K562 (cell line): ENCODE data around the gene HSPA6. TPM values are rescaled to one million over a fixed set of nuclear protein-coding genes. Genes with fewer than 3 reads are reported as not detected.

Experiments used
- ATF7 ChIP-seq: fragments of 450-650 bp; IDR thresholded peaks from 2 replicates; pipeline ENCODE4 v1.7.1; 2014; ENCODE audit warnings: mild to moderate bottlenecking, moderate library complexity
- BRD9 ChIP-seq: fragments of 450-650 bp; IDR thresholded peaks from 2 replicates; pipeline ENCODE4 v1.6.1; 2018; ENCODE audit warnings: low read depth; ENCODE audit not compliant: partially characterized antibody
- CREB5 ChIP-seq: fragments of 250-450 bp; sonication (Bioruptor Pico); IDR thresholded peaks from 2 replicates; pipeline ENCODE4 v1.5.0; 2020; ENCODE audit warnings: mild to moderate bottlenecking
- CSDE1 ChIP-seq, 2 experiments: fragments of 450-650 bp; IDR thresholded peaks; 2 replicates each; pipeline ENCODE4 v1.6.1; 2016; ENCODE audit warnings: mild to moderate bottlenecking in 1 of 2
- CXXC5 ChIP-seq: fragments of 250-450 bp; sonication (Bioruptor Pico); IDR thresholded peaks from 2 replicates; pipeline ENCODE4 v1.8.0; 2022; ENCODE audit warnings: inconsistent platforms, mild to moderate bottlenecking, moderate library complexity
- KAT8 ChIP-seq: fragments of 450-650 bp; IDR thresholded peaks from 2 replicates; pipeline ENCODE4 v1.6.1; 2016; ENCODE audit warnings: low read depth, mild to moderate bottlenecking
- LEF1 ChIP-seq: fragments of 450-650 bp; IDR thresholded peaks from 2 replicates; pipeline ENCODE4 v1.6.1; 2016; ENCODE audit warnings: mild to moderate bottlenecking
- MXI1 ChIP-seq: IDR thresholded peaks from 2 replicates; pipeline ENCODE4 v1.6.1; 2011; ENCODE audit warnings: low read depth, mild to moderate bottlenecking, improper control_type of control experiment, low read length
- RAD21 ChIP-seq, 2 experiments: fragments of 250-450 bp in 1 of 2; fragments of 450-650 bp in 1 of 2; sonication (Bioruptor Pico) in 1 of 2; formaldehyde crosslinking in 1 of 2; IDR thresholded peaks in 1 of 2; conservative IDR thresholded peaks in 1 of 2; 2 replicates each; pipeline versions ENCODE4 v1.4.0 to v1.8.0; 2020 to 2022; ENCODE audit warnings: mild to moderate bottlenecking in 2 of 2, moderate library complexity in 1 of 2
- SMC3 ChIP-seq: conservative IDR thresholded peaks from 2 replicates; pipeline ENCODE4 v1.6.1; 2011; ENCODE audit warnings: low read depth, low read length, improper control_type of control experiment; ENCODE audit not compliant: insufficient read depth
- ZNF830 ChIP-seq: fragments of 250-450 bp; sonication (Bioruptor Pico); IDR thresholded peaks from 2 replicates; pipeline ENCODE4 v1.5.0; 2021; ENCODE audit warnings: mild to moderate bottlenecking
- ZZZ3 ChIP-seq: fragments of 450-650 bp; IDR thresholded peaks from 2 replicates; pipeline ENCODE4 v1.6.1; 2016; ENCODE audit warnings: antibody characterized with exemption, mild to moderate bottlenecking, moderate library complexity
- polyA plus RNA-seq, 8 experiments: library from polyadenylated mRNA; depleted of rRNA in 4 of 8; stranded (reverse) in 5 of 8; unstranded in 3 of 8; fragments of >200 nt; fragmentation: Nextera tagmentation in 2 of 8; fragmentation: Illumina TruSeq in 1 of 8; extraction: Ambion mirVana in 2 of 8; extraction: Trizol in 1 of 8; gene quantifications; 2 replicates each; pipeline versions ENCODE4 v1.2.1 to v1.2.3, GENCODE V29; 2011 to 2014; ENCODE audit warnings: inconsistent platforms in 1 of 8, missing spikeins in 1 of 8
- total RNA-seq, 7 experiments: library from RNA; depleted of rRNA in 6 of 7; stranded (reverse); fragments of >200 nt in 6 of 7; fragmentation: Illumina TruSeq in 2 of 7; extraction: Trizol in 2 of 7; gene quantifications; 2 replicates each; pipeline versions ENCODE4 v1.2.1 to v1.2.3, GENCODE V29; 2011 to 2021; ENCODE audit warnings: low replicate concordance in 1 of 7
- TF ChIP-seq, protein P1 (sequence below): fragments of 200-800 bp; sonication (Bioruptor generic); IDR thresholded peaks from 2 replicates; pipeline ENCODE4 v1.6.1; 2017; ENCODE audit warnings: missing genetic modification characterization, missing compliant biosample characterization
- TF ChIP-seq, protein P2 (sequence below): fragments of 450-650 bp; IDR thresholded peaks from 2 replicates; pipeline ENCODE4 v1.6.1; 2017; ENCODE audit warnings: antibody characterized with exemption, mild to moderate bottlenecking
- TF ChIP-seq, protein P3 (sequence below): IDR thresholded peaks from 2 replicates; pipeline ENCODE4 v1.6.1; 2012; ENCODE audit warnings: low read depth, low read length, improper control_type of control experiment, borderline replicate concordance
- TF ChIP-seq, protein P4 (sequence below): IDR thresholded peaks from 2 replicates; pipeline ENCODE4 v1.6.1; 2016; ENCODE audit warnings: missing genetic modification characterization, missing compliant biosample characterization

Gene HSPA6
- total and polyA plus RNA-seq, 9 of the 15 experiments (the other 6 are each of a cell fraction or from before 2014, with no cell fraction given), result 0.15 to 10.0 (median 2.4) TPM

GRCh38 chr1:161486806-161487741 is 37.3 kb upstream of the HSPA6 start (continued):
- TF ChIP-seq ZZZ3, result 0 out of 2 replicates have a peak, but pooled peaks have one; percentile 52
- TF ChIP-seq BRD9, result peak; percentile 98
- TF ChIP-seq MXI1, result no peak
- TF ChIP-seq ATF7, result peak; percentile 44; the same call in 1 of the 2 replicates
- TF ChIP-seq, protein P1, sequence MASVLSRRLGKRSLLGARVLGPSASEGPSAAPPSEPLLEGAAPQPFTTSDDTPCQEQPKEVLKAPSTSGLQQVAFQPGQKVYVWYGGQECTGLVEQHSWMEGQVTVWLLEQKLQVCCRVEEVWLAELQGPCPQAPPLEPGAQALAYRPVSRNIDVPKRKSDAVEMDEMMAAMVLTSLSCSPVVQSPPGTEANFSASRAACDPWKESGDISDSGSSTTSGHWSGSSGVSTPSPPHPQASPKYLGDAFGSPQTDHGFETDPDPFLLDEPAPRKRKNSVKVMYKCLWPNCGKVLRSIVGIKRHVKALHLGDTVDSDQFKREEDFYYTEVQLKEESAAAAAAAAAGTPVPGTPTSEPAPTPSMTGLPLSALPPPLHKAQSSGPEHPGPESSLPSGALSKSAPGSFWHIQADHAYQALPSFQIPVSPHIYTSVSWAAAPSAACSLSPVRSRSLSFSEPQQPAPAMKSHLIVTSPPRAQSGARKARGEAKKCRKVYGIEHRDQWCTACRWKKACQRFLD (CRISPR knock-in tag), result 0 out of 2 replicates have a peak, but pooled peaks have one; percentile 51
- peak; percentile 36; the same call in 1 of the 2 replicates for TF ChIP-seq CXXC5 (CRISPR knock-in tag)
- TF ChIP-seq CREB5 (CRISPR knock-in tag), result no peak
- peak; percentile 91 to 97 for TF ChIP-seq RAD21 (CRISPR knock-in tag; conservative IDR thresholded peaks at IDR 0.05 in 1 of 2, IDR thresholded peaks at IDR 0.05 in 1 of 2)
- TF ChIP-seq, protein P2, sequence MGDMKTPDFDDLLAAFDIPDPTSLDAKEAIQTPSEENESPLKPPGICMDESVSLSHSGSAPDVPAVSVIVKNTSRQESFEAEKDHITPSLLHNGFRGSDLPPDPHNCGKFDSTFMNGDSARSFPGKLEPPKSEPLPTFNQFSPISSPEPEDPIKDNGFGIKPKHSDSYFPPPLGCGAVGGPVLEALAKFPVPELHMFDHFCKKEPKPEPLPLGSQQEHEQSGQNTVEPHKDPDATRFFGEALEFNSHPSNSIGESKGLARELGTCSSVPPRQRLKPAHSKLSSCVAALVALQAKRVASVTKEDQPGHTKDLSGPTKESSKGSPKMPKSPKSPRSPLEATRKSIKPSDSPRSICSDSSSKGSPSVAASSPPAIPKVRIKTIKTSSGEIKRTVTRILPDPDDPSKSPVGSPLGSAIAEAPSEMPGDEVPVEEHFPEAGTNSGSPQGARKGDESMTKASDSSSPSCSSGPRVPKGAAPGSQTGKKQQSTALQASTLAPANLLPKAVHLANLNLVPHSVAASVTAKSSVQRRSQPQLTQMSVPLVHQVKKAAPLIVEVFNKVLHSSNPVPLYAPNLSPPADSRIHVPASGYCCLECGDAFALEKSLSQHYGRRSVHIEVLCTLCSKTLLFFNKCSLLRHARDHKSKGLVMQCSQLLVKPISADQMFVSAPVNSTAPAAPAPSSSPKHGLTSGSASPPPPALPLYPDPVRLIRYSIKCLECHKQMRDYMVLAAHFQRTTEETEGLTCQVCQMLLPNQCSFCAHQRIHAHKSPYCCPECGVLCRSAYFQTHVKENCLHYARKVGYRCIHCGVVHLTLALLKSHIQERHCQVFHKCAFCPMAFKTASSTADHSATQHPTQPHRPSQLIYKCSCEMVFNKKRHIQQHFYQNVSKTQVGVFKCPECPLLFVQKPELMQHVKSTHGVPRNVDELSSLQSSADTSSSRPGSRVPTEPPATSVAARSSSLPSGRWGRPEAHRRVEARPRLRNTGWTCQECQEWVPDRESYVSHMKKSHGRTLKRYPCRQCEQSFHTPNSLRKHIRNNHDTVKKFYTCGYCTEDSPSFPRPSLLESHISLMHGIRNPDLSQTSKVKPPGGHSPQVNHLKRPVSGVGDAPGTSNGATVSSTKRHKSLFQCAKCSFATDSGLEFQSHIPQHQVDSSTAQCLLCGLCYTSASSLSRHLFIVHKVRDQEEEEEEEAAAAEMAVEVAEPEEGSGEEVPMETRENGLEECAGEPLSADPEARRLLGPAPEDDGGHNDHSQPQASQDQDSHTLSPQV, result peak; percentile 79
- TF ChIP-seq, protein P3, sequence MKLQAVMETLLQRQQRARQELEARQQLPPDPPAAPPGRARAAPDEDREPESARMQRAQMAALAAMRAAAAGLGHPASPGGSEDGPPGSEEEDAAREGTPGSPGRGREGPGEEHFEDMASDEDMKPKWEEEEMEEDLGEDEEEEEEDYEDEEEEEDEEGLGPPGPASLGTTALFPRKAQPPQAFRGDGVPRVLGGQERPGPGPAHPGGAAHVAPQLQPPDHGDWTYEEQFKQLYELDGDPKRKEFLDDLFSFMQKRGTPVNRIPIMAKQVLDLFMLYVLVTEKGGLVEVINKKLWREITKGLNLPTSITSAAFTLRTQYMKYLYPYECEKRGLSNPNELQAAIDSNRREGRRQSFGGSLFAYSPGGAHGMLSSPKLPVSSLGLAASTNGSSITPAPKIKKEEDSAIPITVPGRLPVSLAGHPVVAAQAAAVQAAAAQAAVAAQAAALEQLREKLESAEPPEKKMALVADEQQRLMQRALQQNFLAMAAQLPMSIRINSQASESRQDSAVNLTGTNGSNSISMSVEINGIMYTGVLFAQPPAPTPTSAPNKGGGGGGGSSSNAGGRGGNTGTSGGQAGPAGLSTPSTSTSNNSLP, result no peak
- TF ChIP-seq SMC3, result peak; percentile 72
- 0 out of 2 replicates have a peak, but pooled peaks have one; percentile 40 for TF ChIP-seq LEF1
- TF ChIP-seq KAT8, result no peak
- TF ChIP-seq ZNF830 (CRISPR knock-in tag), result no peak
- TF ChIP-seq, protein P4, sequence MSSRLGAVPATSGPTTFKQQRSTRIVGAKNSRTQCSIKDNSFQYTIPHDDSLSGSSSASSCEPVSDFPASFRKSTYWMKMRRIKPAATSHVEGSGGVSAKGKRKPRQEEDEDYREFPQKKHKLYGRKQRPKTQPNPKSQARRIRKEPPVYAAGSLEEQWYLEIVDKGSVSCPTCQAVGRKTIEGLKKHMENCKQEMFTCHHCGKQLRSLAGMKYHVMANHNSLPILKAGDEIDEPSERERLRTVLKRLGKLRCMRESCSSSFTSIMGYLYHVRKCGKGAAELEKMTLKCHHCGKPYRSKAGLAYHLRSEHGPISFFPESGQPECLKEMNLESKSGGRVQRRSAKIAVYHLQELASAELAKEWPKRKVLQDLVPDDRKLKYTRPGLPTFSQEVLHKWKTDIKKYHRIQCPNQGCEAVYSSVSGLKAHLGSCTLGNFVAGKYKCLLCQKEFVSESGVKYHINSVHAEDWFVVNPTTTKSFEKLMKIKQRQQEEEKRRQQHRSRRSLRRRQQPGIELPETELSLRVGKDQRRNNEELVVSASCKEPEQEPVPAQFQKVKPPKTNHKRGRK (tag), result no peak
- no peak for TF ChIP-seq CSDE1 (IDR thresholded peaks at IDR 0.05)
